Ecto neural progenitor cell (in vitro differentiated cells): ENCODE results near the gene FOXS1.
A peak's percentile ranks its signal among the peaks of the same experiment; 100 is the strongest.
"Not testable (repeated sequence)": the region's sequence is repeated elsewhere in the genome, so short reads cannot be mapped to it uniquely, and the experiment has no call there.

Experiments
- DNase-seq: peaks from one replicate; pipeline ENCODE4 v3.0.0-alpha.2; 2018; ENCODE audit warnings: low spot score

Gene FOXS1

GRCh38 chr20:31821427-31821826, 24.0 kb downstream of the FOXS1 start:
- no peak for DNase-seq

- peak; percentile 42 for DNase-seq
Observed at GRCh38 chr20:31820228-31820627, 25.2 kb downstream of the FOXS1 start.

- DNase-seq = peak; percentile 45
Observed at GRCh38 chr20:31819083-31819784, 26.2 kb downstream of the FOXS1 start, which contains the start of gene MYLK2. MYLK2 (plus strand) TSS chr20:31819356; CDS start chr20:31819581, 225 bp downstream.

- no peak for DNase-seq
Observed at GRCh38 chr20:31818376-31818908, 27.0 kb downstream of the FOXS1 start.

- no peak for DNase-seq
Observed at GRCh38 chr20:31817461-31817860, 27.9 kb downstream of the FOXS1 start.

GRCh38 chr20:31816221-31816620, 29.2 kb downstream of the FOXS1 start:
- DNase-seq = no peak

- no peak for DNase-seq
Observed at GRCh38 chr20:31815408-31816188, 29.8 kb downstream of the FOXS1 start.

- not testable (repeated sequence) for DNase-seq
Observed at GRCh38 chr20:31814142-31814541, 31.3 kb downstream of the FOXS1 start.

GRCh38 chr20:31813611-31814010, 31.8 kb downstream of the FOXS1 start:
- no peak for DNase-seq

GRCh38 chr20:31811796-31812728, 33.3 kb downstream of the FOXS1 start:
- DNase-seq = no peak

GRCh38 chr20:31811198-31811597, 34.2 kb downstream of the FOXS1 start:
- DNase-seq = no peak

GRCh38 chr20:31809661-31810060, 35.7 kb downstream of the FOXS1 start:
- DNase-seq = no peak

- no peak for DNase-seq
Observed at GRCh38 chr20:31808481-31808880, 36.9 kb downstream of the FOXS1 start.

- no peak for DNase-seq
Observed at GRCh38 chr20:31806564-31807355, 38.6 kb downstream of the FOXS1 start.

GRCh38 chr20:31803552-31804291, 41.7 kb downstream of the FOXS1 start:
- no peak for DNase-seq

- no peak for DNase-seq
Observed at GRCh38 chr20:31801508-31801907, 43.9 kb downstream of the FOXS1 start.

GRCh38 chr20:31797364-31797763, 48.0 kb downstream of the FOXS1 start:
- DNase-seq = no peak
